WERI-Rb-1 (cell line): Measurements from ENCODE around the gene ANO1.

Experiments used
- DNase-seq: peaks from one replicate; pipeline ENCODE4 v3.0.0-alpha.2; 2020
- H3K27ac ChIP-seq: fragments of 250-450 bp; sonication (Bioruptor Pico); 2 replicates; pipeline ENCODE4 v1.5.1; 2020; ENCODE audit warnings: mild to moderate bottlenecking, moderate library complexity
- H3K27me3 ChIP-seq: fragments of 250-450 bp; sonication (Bioruptor Pico); 2 replicates; pipeline ENCODE4 v1.5.1; 2021; ENCODE audit warnings: mild to moderate bottlenecking, low read depth, moderate library complexity; ENCODE audit not compliant: insufficient read depth, severe bottlenecking
- H3K36me3 ChIP-seq: fragments of 250-450 bp; sonication (Bioruptor Pico); 2 replicates; pipeline ENCODE4 v1.5.1; 2020; ENCODE audit warnings: mild to moderate bottlenecking, moderate library complexity
- H3K4me3 ChIP-seq: 2 replicates; pipeline ENCODE4 v1.5.1; 2011; ENCODE audit warnings: low read depth, mild to moderate bottlenecking, control low read depth, low read length
- H3K9me3 ChIP-seq: fragments of 250-450 bp; sonication (Bioruptor Pico); 2 replicates; pipeline ENCODE4 v1.5.1; 2021; ENCODE audit warnings: mild to moderate bottlenecking, moderate library complexity; ENCODE audit not compliant: severe bottlenecking
- CTCF ChIP-seq: IDR thresholded peaks from 2 replicates; pipeline ENCODE4 v1.5.1; 2011; ENCODE audit warnings: low read depth, mild to moderate bottlenecking, control low read depth, inconsistent platforms, low read length

The ANO1 gene

GRCh38 chr11:70076461-70076931 lies 1.6 kb upstream of the ANO1 start:
- TF ChIP-seq CTCF, result no peak
- Histone ChIP-seq H3K27me3 (peaks cover 4% of the 10 kb centered on the region), H3K27ac (no peak overlapping the region), H3K4me3 (no peak overlapping the region), H3K36me3 (no peaks in the 10 kb centered on the region), H3K9me3 (no peaks in the 10 kb centered on the region)
- DNase-seq, result no peak

GRCh38 chr11:70077411-70078094 lies 564 bp upstream of the ANO1 start:
- Histone ChIP-seq H3K27ac (no peak overlapping the region), H3K36me3 (no peaks in the 10 kb centered on the region), H3K4me3 (peak overlapping the region; percentile 45), H3K9me3 (no peaks in the 10 kb centered on the region), H3K27me3 (peaks cover 4% of the 10 kb centered on the region)
- DNase-seq, result peak; percentile 28
- TF ChIP-seq CTCF, result no peak

- Histone ChIP-seq H3K27me3 (peaks cover 4% of the 10 kb centered on the region), H3K27ac (no peak overlapping the region), H3K9me3 (no peaks in the 10 kb centered on the region), H3K36me3 (no peaks in the 10 kb centered on the region), H3K4me3 (peak overlapping the region; percentile 38)
- DNase-seq, result no peak
- no peak for TF ChIP-seq CTCF
These were observed 882 bp downstream of the ANO1 start for GRCh38 chr11:70078781-70079616.

DNA sequence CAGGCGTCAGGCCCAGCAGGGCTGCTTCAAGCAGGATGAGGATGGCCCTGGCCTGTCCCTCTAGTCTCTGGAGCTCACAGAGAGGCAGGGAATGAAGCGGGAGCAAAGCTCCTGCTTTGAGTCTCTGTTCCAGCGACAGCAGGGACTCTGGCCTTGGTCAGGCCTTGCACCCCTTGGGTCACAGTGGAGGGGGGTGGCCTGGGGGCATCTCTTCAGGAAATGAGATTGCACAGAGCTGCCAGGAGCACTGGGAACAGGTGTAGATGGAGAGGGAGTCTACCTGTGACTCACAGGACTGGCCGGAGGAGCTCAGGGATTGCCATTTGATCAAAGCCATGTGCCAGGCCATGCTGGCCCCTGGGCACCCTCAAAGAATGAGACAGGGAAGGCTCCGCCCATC lies 1.6 kb downstream of the ANO1 start:
- no peak for DNase-seq
- Histone ChIP-seq H3K27me3 (peaks cover 4% of the 10 kb centered on the region), H3K9me3 (no peaks in the 10 kb centered on the region), H3K27ac (no peak overlapping the region), H3K4me3 (no peak overlapping the region), H3K36me3 (no peaks in the 10 kb centered on the region)
- TF ChIP-seq CTCF, result no peak

DNA sequence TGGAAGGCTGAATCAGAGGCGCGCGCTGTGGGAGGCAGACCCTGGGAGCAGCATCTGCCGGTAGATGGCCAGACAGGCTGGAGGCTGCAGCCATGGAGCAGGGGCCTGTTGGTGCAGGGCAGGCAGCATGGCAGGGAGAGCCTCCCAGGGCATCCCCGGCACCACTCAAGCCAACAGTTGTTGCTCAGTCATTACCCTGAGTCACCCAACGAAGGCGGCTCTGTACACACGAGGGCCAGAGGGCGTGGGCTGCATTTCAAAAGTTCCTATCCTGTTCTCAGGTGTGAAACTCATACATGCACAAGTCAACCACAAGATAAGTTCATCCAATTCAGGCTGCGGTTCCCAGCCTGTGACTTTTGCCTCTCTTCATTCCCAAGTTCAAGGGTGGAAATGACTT lies 2.6 kb downstream of the ANO1 start:
- Histone ChIP-seq H3K27me3 (peaks cover 4% of the 10 kb centered on the region), H3K4me3 (no peak overlapping the region), H3K36me3 (no peaks in the 10 kb centered on the region), H3K27ac (no peak overlapping the region), H3K9me3 (no peaks in the 10 kb centered on the region)
- no peak for TF ChIP-seq CTCF
- no peak for DNase-seq
